HL-60/S4 treated with phorbol 12-myristate 13-acetate at 8.2 ng/mL for 4 days and 3 days (cell line): ENCODE results near the gene CYSRT1.

Experiments used
- in situ Hi-C: fragments of 300-500 bp; cut with MboI; formaldehyde crosslinking; loops from 2 replicates; pipeline ENCODE4 v1.15.0; 2022; ENCODE audit warnings: low sequenced_read_pairs

The CYSRT1 gene

GRCh38 chr9:137265496-137266161 is 40.7 kb downstream of the CYSRT1 start:
- in situ Hi-C loops: no loop called here

- in situ Hi-C loops: no loop called here
Measured at GRCh38 chr9:137266162-137266527, 41.2 kb downstream of the CYSRT1 start.

DNA sequence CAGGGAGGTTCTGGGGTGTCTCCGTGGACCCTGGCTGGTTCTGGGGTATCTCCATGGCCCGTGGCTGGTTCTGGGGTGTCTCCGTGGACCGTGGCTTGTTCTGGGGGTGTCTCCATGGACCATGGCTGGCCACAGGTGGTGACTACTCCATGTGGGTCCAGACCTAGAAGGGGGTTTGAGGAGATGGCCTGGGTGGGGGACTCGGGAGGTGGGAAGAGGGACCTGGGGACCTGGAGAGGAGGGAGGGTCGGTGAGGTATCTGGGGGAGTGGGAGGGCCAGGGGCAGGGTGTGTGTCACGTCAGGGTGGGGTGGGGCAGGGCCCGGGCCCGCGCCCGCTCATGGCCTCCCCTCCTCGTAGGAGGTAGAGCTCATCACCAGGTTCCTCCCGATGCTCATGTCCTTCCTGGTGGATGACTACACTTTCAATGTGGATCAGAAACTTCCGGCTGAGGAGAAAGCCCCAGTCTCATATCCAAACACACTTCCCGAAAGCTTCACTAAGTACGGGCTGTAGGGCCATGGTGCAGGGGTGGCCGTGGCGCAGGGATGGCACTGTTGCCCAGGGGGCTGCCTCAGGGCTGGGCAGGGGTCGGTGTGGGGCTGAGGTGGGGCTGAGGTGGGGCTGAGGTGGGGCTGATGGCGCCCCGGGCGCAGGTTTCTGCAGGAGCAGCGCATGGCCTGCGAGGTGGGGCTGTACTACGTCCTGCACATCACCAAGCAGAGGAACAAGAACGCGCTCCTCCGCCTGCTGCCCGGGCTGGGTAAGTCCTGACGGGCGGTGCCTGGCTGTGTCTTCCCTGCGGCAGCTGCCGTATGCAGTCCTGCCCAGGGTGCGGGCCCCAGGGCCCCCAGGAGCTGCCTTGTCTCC is 41.8 kb downstream of the CYSRT1 start:
- in situ Hi-C loops: no loop called here

- in situ Hi-C loops: no loop called here
Measured at GRCh38 chr9:137267933-137268355, 43.0 kb downstream of the CYSRT1 start.

DNA sequence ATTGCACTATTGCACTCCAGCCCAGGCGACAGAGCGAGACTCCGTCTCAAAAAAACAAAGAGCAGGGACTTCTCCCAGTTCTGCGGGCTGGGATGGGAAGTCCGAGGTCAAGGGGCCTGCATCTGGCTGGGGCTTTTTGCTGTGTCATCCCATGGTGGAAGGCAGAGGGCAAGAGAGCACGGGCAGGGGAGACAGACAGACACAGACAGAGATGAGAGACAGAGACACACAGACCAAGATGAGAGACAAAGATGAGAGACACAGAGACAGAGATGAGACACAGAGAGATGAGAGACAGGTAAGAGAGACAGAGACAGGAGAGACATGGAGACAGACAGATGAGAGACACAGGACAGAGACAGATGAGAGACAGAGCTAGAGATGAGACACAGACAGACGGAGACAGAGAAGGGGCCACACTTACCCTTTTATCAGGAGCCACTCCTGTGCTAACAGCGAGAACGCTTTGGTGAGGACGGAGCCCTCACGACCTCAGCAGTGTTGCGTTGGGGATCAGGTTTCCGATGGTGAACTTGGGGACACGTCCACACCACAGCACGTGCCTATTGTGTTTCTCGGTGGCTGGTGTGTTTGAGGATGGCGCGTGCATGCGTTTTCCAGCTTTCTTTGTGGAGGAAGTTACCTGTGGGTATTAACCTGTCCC is 43.7 kb downstream of the CYSRT1 start:
- in situ Hi-C loops: no loop called here

DNA sequence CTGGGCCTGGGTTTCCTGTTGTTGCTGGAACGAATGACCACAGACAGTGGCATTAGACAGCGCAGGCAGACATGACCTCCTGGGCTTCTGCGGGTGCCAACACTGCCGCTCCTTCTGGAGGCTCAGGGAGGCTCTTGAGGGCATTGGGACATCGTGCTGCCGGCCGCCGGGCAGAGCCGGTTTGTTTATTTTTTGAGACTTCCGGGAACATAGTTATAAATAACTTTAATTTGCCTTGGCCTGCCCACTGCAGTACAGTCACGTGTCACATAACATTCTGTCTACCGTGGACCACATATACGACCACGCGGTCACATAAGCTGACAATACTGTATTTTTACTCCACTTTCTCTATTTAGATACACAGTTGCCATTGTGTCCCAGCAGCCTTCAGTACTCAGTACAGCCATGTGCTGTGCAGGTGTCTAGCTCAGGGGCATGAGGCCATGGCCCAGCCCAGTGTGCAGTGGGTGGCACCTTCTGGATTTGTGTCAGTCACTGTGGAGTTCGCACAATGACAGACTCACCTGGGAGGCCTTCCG is 44.3 kb downstream of the CYSRT1 start:
- in situ Hi-C loops: no loop called here

- in situ Hi-C loops: no loop called here
Measured at GRCh38 chr9:137270929-137271695, 46.1 kb downstream of the CYSRT1 start.

GRCh38 chr9:137271696-137272076 is 46.7 kb downstream of the CYSRT1 start:
- in situ Hi-C loops: no loop called here

DNA sequence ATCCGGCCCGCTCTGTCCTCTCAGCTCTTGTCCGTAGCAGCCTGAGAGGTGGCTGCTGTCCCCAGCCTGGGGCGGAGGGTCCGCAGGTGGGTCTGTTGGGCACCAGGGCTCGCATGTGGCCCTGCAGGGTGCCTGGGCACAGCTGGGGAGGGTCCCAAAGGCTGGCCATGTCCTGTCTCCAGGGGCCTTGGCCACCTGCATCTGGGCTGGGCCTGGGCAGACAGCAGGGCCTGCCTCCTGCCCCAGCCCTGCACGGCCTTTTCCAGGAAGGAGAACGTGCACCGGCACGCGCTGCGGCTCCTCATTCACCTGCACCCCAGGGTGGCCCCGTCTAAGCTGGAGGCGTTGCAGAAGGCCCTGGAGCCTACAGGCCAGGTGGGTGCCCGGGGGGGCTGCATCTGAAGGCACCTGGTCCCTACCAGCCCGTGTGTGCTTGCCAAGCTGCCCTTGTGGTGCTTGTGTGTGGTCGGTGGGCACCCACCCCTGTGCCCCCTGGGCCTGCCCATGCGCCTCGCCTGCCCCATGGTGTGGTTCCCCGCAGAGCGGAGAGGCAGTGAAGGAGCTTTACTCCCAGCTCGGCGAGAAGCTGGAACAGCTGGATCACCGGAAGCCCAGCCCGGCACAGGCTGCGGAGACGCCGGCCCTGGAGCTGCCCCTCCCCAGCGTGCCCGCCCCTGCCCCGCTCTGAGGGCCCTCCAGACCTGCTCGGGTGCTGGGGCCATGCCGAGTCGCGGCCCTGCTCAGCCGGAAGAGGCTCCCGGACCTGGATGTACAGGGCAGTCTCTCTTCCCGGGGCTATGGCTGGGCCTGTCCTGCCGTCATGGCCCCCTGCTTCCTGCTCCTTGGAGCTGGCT is 47.5 kb downstream of the CYSRT1 start:
- in situ Hi-C loops: no loop called here

DNA sequence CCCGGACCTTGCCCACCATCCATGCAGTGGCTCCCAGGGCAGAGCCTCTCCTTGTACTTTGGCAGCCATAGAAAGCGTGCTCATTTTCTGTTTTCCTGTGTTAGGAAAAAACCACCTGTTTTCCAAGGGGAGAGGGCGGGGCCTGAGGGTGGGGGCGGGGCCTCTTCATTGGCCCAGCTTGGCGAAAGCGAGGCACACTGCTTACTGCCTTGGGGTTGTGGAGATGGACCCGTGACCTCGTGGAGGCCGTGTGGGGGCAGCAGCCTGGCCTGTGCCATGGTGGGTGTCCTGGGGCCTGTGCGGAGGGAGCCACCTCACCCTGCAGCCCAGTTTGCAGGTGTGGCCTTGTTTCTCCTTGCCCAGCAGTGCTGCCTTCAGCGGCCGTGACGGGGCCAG is 48.1 kb downstream of the CYSRT1 start:
- in situ Hi-C loops: no loop called here

DNA sequence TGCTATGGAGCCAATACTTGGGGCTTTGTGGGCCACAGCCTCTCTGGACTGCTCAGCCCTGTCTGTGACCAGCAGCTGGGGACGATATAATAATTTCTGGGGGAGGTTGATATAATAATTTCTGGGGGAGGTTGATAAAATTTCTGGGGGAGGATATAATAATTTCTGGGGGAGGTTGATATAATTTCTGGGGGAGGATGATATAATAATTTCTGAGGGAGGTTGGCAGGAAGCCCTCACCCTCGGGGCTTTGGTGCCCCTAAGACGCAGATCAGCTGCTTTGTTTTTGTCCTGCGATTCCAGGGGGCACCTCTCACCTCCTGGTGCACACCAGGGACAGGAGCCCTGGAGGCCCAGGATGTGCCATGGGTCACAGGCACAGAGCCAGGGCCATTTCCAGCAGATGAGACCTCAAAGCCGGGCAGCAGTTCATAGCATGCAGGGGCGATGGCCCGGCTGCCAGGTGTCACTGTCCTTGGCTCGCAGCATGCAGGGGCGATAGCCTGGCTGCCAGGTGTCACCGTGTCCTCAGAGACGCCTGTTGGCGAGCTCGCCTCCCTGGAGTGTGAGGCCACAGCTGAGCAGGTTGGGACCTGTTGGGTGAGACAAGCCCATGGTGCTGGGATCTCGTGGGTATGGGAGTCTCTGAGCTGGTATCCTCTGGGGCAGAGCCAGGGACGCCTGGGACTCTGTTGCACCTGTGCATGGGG is 48.8 kb downstream of the CYSRT1 start:
- in situ Hi-C loops: no loop called here

GRCh38 chr9:137275203-137275587 is 50.2 kb downstream of the CYSRT1 start:
- in situ Hi-C loops: no loop called here
